HepG2 (cell line): ENCODE measurements around the gene SLU7.

Source experiments
- CEBPG ChIP-seq: IDR thresholded peaks from 2 replicates; pipeline ENCODE4 v1.6.1; 2016
- CTCF ChIP-seq: sonication (generic); formaldehyde crosslinking; IDR thresholded peaks from 2 replicates; pipeline ENCODE4 v1.5.0; 2020; ENCODE audit warnings: mild to moderate bottlenecking, missing genetic modification reagents, moderate library complexity
- FOSL1 ChIP-seq: sonication (generic); formaldehyde crosslinking; IDR thresholded peaks from 2 replicates; pipeline ENCODE4 v1.9.0; 2021; ENCODE audit warnings: missing genetic modification reagents, borderline replicate concordance
- MXD4 ChIP-seq: IDR thresholded peaks from 2 replicates; pipeline ENCODE4 v1.6.1; 2016; ENCODE audit warnings: mild to moderate bottlenecking, missing biosample characterization, missing genetic modification reagents
- POLR2AphosphoS5 ChIP-seq: IDR thresholded peaks from 2 replicates; pipeline ENCODE4 v1.6.1; 2012; ENCODE audit warnings: low read depth, low read length
- STAT6 ChIP-seq: sonication (generic); formaldehyde crosslinking; IDR thresholded peaks from 2 replicates; pipeline ENCODE4 v1.4.0; 2020; ENCODE audit warnings: missing genetic modification reagents, mild to moderate bottlenecking, borderline replicate concordance
- U2AF1 ChIP-seq: fragments of 200-400 bp; formaldehyde crosslinking; optimal IDR thresholded peaks from 2 replicates; pipeline ENCODE3; 2017; ENCODE audit warnings: mild to moderate bottlenecking, low read depth, low read length
- ZNF207 ChIP-seq: fragments of 450-650 bp; IDR thresholded peaks from 2 replicates; pipeline ENCODE4 v1.6.1; 2016; ENCODE audit warnings: antibody characterized with exemption, borderline replicate concordance
- TF ChIP-seq, protein P1 (sequence below): sonication (generic); IDR thresholded peaks from 2 replicates; pipeline ENCODE4 v1.6.1; 2016; ENCODE audit warnings: low read depth, borderline replicate concordance

GRCh38 chr5:160359242-160359641 lies 59.6 kb downstream of the SLU7 start:
- TF ChIP-seq CTCF (CRISPR knock-in tag): no peak
- TF ChIP-seq, protein P1, sequence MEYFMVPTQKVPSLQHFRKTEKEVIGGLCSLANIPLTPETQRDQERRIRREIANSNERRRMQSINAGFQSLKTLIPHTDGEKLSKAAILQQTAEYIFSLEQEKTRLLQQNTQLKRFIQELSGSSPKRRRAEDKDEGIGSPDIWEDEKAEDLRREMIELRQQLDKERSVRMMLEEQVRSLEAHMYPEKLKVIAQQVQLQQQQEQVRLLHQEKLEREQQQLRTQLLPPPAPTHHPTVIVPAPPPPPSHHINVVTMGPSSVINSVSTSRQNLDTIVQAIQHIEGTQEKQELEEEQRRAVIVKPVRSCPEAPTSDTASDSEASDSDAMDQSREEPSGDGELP: no peak
- no peak for TF ChIP-seq ZNF207
- TF ChIP-seq STAT6 (CRISPR knock-in tag): no peak
- no peak for TF ChIP-seq FOSL1 (CRISPR knock-in tag)
- TF ChIP-seq MXD4 (CRISPR knock-in tag): no peak
- no peak for TF ChIP-seq U2AF1
- TF ChIP-seq CEBPG (CRISPR knock-in tag): no peak
- no peak for TF ChIP-seq POLR2AphosphoS5
